Stimulated activated CD4-positive, alpha-beta T cell treated with anti-CD3 and anti-CD28 coated beads, TNF-alpha, amount 100 ng/mL, for 48 hours (primary cell): Measurements from ENCODE around the gene MIOX.

ENCODE experiments used
- DNase-seq, 3 donors: peaks; one replicate each; pipeline ENCODE4 v3.0.0-alpha.2; 2020; ENCODE audit warnings: low read depth in 3 of 3

MIOX gene

GRCh38 chr22:50455201-50455600, 31.5 kb upstream of the MIOX start:
- DNase-seq, result no peak

DNA sequence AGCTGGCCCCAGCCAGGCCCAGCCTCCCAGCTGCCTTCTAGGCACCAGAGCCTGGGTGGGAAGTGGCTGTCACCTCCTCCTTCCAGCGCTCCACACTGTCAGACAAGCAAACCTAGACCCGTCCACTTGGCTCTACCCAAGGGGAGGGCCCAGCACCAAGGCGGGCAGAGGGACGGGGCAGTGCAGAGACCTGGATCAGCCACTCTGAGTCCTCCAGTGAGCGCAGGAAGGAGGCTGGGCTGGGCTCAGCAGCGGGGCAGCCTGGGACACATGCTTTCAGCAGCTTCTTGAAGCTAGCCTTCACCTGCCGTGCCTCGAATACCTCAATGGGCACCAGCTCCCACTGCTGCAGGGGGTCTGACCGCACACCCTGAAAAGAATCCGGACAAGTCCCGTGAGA, 30.6 kb upstream of the MIOX start:
- no peak for DNase-seq

DNA sequence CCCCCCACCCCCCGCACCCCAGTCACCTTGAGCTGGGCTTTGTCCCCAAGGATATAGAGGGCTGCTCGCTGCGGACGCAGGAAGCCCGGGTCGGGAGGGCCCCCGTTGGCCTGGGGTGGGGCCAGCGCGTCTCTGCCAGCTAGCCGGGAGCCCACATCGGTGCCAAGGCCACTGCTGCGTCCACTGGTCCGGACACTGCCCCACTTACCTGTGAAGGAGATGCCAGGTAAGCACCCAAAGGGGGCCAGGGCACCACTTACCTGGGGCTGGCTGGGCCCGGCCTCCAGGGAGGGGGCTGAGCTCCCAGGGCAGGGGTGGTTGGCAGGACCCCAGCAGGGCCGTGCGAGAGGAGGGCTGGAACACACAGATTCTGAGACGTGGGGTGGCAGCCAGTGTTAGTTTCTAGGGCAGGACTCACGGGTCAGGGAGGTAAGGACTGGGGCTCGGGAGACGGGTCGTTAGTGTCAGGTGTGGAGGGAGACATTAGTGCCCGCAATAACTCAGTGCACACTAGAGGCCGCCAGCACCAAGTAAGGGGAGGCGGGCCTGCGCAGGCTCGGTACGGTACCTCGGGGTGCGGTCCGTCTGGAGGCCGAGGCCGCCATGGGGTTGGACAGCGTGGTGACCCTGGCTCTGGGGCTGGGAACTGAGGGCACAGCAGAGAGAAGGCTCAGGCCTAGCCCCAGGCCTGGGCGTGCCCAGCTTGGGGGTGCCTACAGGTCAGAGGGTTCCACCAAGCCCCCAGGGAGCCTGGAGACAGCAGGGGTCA, 30.0 kb upstream of the MIOX start:
- DNase-seq, result no peak

DNA sequence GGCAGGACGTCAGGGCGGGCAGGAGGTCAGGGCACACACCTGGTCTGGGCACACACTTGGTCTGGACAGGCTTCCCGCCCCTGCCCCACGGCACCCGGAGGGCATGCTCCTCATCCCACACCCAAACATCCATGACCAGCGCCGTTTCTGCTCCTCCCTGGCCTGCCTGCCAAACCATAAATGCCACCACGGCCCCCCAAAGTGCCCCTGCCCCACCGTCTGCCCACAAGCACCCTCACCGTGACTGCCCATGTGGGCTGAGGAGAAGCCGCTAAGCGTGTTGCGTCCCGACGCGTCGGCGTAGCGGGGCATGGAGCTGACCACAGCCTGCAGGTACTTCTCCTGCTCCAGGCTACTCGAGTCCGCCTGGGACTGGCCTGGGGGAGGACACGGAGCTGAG, 27.6 kb upstream of the MIOX start:
- no peak for DNase-seq

DNA sequence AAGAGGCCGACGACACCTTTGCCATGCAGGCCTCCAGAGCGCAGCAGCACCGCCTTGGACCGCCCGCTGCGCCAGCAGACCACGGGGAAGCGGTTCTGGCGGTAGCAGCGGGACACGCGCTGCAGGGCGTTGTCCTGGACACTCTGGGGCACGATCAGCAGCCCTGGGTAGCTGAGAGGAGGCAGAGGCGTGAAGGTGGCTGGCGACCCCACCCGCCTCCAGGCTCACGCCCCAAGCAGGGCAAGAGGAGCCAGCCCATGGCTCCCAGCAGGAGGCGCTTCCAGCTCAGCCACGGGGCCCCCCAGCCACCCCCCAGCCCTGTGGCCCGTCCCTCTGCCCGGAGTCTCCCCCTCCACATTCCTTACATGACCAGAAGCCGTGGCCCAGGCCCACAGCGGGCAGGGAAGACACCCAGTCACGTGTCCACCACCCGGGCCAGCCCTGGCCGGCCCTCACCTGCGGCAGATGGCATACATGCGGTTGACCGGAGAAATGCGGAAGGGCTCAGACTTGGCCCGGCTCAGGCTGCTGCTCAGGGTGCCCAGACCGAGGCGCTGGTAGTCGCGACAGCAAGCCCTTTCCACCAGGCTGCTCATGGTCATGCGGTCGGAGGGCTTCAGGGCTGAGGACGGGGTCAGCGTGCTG, 27.0 kb upstream of the MIOX start:
- no peak for DNase-seq

GRCh38 chr22:50460938-50461337, 25.7 kb upstream of the MIOX start:
- DNase-seq, result no peak

GRCh38 chr22:50461536-50461935, 25.1 kb upstream of the MIOX start:
- DNase-seq, result no peak

DNA sequence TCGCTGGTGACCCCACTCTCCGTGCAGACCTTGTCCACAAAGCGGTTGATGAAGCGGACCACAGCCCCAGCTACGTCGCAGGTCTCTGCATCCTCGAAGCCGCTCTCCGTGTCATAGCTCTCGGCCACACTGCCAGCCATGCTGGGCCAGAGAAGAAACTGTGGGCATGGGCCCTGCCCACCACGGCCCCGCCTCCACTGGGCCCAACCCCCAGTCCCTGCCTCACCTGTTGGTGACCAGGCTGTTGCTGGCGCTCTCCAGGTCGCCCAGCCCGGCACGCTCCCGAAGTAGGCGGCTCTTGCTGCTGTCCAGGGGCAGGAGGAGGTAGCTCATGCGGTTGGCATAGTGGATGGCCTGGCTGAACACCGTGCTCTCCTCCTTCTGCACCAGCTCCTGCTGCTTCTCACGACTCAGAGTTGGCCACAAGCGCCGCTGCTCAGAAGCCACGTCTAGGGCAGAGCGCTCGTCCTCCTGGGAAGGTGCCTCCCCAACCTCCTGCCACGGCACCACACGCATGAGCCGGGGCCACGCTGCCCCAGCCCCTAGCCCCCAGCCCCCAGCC, 24.6 kb upstream of the MIOX start:
- no peak for DNase-seq

GRCh38 chr22:50463188-50463900, 23.3 kb upstream of the MIOX start:
- DNase-seq, result no peak

DNA sequence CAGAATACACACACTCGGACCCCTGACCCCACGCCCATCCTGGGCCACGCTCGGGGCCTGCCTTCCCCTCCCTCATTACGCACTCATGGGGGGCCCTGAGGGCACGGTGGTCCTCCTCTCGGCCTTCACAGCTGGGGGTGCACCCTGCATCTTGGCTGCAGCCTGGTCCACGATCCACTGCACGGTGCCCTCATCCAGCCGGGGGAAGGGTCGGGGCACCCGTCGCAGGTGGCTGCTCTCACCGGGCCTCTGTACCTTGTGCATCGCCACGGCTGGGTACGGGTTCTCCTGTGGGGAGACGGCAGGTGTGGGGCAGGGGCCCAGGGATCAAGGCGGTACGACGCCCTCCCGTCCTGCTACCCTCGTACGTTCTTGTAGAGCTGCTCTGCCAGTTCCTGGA, 22.2 kb upstream of the MIOX start:
- DNase-seq, result no peak

GRCh38 chr22:50465066-50465930, 21.4 kb upstream of the MIOX start:
- no peak for DNase-seq

DNA sequence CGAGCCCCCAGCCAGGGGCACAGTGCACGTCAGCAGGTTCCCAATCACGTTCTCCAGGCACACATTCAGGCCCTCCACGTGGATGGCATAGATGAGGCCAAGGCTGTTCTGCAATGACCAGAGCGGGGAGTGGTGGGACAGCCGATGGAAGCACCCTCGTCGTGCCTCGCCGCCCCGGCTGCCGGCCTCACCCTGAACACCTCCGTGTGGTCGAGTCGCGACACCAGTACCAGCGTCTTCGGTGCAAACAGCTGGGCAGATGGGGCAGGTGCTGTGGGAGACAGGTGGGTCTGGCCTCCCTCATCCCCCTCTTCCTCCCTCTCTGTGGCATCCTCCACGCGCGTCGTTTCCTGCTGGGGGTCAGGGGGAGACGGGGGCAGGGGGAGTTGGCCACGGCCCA, 19.3 kb upstream of the MIOX start:
- no peak for DNase-seq

DNA sequence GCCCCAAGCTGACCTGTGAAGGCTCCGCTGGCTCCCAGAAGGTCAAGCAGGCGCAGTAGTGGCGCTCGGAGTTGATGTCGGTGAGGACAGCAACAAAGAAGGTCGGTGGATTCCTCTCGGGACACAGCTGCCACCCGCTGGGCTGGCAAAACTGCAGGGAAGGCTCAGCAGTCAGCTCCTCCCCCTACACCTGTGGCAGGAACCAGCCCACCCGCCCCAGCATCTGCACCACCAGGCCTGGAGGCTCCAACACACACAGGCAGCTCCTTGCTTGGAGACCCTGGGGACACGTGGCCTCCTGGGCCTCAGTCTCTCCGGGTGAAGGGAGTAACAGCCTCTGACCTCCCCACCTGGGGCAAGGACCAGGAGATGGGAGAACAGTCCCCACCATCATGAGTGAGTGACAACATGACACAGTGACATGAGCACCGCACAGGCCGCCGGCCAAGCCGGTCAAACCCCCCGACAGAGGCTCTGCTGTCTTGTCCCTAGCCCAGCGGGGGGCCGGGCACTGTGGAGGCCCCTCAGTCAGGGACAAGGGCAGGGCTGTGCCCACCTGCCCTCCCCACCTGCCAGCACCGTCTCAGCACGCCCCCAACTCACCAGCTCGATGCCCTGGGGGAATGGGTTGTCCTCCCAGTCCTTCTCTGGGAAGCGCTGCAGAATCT, 18.8 kb upstream of the MIOX start:
- DNase-seq, result no peak

- no peak for DNase-seq
Measured at GRCh38 chr22:50468626-50469025, 18.0 kb upstream of the MIOX start.

DNA sequence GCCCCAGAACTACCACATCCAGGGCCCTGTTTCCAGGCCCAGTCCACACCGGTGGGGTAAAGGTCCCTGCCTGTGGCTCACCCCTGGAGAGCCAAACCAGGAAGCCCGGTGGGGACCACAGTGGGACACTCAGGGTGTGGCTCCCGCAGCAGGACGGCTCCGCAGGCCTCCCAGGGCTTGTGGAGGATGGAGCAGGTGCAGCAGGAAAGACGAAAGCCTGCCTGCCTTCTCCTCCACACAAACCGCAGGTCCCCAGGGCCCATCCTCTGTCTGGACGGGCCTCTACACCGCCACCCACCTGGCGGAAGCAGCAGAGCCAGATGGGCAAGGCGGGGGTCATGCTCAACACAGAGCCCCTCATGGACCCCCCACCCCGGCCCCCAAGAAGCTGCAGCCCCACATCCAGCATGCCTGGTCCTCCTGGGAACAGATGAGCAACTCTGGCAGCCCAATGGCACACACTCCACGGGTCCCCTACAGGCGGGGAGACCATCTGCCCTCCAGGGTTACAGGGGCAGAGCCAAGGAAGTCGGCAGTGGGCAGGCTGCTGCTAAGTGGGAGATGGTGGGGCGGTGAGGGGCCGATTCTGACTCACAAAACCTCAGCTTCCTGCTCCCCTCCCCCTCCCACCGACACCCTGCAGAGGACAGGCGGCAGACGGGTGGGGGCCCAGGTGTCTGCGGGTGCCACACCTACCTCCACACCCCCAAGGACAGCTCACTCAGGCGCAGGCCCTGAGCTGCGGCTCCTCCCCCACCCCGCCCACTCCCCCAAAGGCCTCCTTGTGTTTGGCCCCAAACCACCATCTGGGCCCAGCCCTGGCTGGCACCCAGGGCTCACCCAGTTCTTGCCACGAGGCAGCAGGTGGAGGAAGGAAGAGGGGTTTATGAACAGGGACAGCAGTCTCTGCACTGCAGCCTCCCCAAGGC, 17.0 kb upstream of the MIOX start:
- peak; percentile 66 to 95 (median 88) for DNase-seq

DNA sequence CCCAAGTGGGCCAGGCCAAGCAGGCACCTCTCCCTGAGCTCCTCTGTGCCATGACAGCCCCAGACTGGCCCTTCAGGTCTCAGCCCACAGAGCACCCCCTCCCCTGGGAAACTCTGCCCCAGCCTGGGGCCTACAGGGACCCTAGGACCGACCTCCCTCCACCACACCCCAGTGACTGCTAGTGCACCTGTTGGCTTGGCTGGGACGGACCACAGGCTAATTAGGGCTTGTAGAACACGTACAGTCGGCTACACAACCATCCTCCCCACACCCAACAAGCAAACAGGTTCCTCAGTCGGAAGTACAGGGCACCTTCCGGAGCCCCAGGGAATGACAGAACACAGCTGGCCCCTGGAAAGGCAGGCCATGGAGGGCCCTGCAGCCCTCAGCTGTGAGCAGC, 16.2 kb upstream of the MIOX start:
- no peak for DNase-seq

GRCh38 chr22:50471197-50471847, 15.3 kb upstream of the MIOX start:
- DNase-seq, result no peak

- DNase-seq, result no peak
Measured at GRCh38 chr22:50471962-50472361, 14.7 kb upstream of the MIOX start.

- DNase-seq, result no peak
Measured at GRCh38 chr22:50473088-50473487, 13.6 kb upstream of the MIOX start.
